Activated naive CD8-positive, alpha-beta T cell treated with anti-CD3 and anti-CD28 coated beads, Interleukin-2, amount 10 ng/mL, durations not matched to agents 7 days and 5 days (primary cell): Measurements from ENCODE around the gene TUBB8B. TPM values are rescaled to one million over a fixed set of nuclear protein-coding genes. Genes with fewer than 3 reads are reported as not detected.
"Not testable (repeated sequence)": the region's sequence is repeated elsewhere in the genome, so short reads cannot be mapped to it uniquely, and the experiment has no call there.

Source experiments
- ATAC-seq: fragments of 150-1000 bp; cut with Tn5 transposase; one replicate; pipeline ENCODE4 v1.10.0; 2021; ENCODE audit warnings: low read depth, moderate library complexity
- POLR2A ChIA-PET: fragments of 350-600 bp; sonication (Branson Sonifier 250); formaldehyde crosslinking; loops from one replicate; lab custom pipeline; 2021; ENCODE audit warnings: antibody characterized with exemption; lab: Charles Lee
- DNase-seq: peaks from one replicate; pipeline ENCODE4 v3.0.0; 2021
- H3K27ac Mint-ChIP-seq: one replicate; pipeline ENCODE4 v1.8.0; 2022; ENCODE audit warnings: mild to moderate bottlenecking, mixed read lengths
- H3K27me3 Mint-ChIP-seq: one replicate; pipeline ENCODE4 v1.8.0; 2022; ENCODE audit warnings: mild to moderate bottlenecking, moderate library complexity, mixed read lengths
- H3K36me3 Mint-ChIP-seq: one replicate; pipeline ENCODE4 v1.8.0; 2021; ENCODE audit warnings: mild to moderate bottlenecking, mixed read lengths
- H3K4me1 Mint-ChIP-seq: one replicate; pipeline ENCODE4 v1.8.0; 2021; ENCODE audit warnings: mixed read lengths
- H3K4me3 Mint-ChIP-seq: one replicate; pipeline ENCODE4 v1.8.0; 2022; ENCODE audit warnings: mild to moderate bottlenecking, moderate library complexity, mixed read lengths
- H3K9me3 Mint-ChIP-seq: one replicate; pipeline ENCODE4 v1.8.0; 2021; ENCODE audit warnings: mixed read lengths
- total RNA-seq, 2 experiments: library from RNA; stranded (reverse); gene quantifications; one replicate each; pipeline ENCODE4 v1.2.3, GENCODE V29; 2021

TUBB8B gene
- total RNA-seq, 2 experiments from 2014 or later, result not detected

- H3K36me3 Mint-ChIP-seq, H3K9me3 Mint-ChIP-seq, H3K4me3 Mint-ChIP-seq, POLR2A ChIA-PET, H3K4me1 Mint-ChIP-seq, H3K27ac Mint-ChIP-seq, DNase-seq, H3K27me3 Mint-ChIP-seq, ATAC-seq: not testable (repeated sequence)
Measured at GRCh38 chr18:75525-76160, 26.2 kb upstream of the TUBB8B start.

- H3K4me3 Mint-ChIP-seq, H3K27me3 Mint-ChIP-seq, POLR2A ChIA-PET, H3K27ac Mint-ChIP-seq, H3K36me3 Mint-ChIP-seq, ATAC-seq, H3K4me1 Mint-ChIP-seq, H3K9me3 Mint-ChIP-seq, DNase-seq: not testable (repeated sequence)
Measured at GRCh38 chr18:73181-73777, 23.9 kb upstream of the TUBB8B start.

GRCh38 chr18:67701-68100 is 18.3 kb upstream of the TUBB8B start:
- H3K27ac Mint-ChIP-seq, ATAC-seq, H3K27me3 Mint-ChIP-seq, DNase-seq, H3K4me1 Mint-ChIP-seq, H3K9me3 Mint-ChIP-seq, H3K4me3 Mint-ChIP-seq, H3K36me3 Mint-ChIP-seq, POLR2A ChIA-PET: not testable (repeated sequence)

- POLR2A ChIA-PET, H3K27me3 Mint-ChIP-seq, H3K36me3 Mint-ChIP-seq, H3K4me3 Mint-ChIP-seq, H3K4me1 Mint-ChIP-seq, DNase-seq, H3K27ac Mint-ChIP-seq, ATAC-seq, H3K9me3 Mint-ChIP-seq: not testable (repeated sequence)
Measured at GRCh38 chr18:64279-64678, 14.9 kb upstream of the TUBB8B start.

- H3K9me3 Mint-ChIP-seq, H3K27me3 Mint-ChIP-seq, H3K27ac Mint-ChIP-seq, H3K36me3 Mint-ChIP-seq, POLR2A ChIA-PET, H3K4me3 Mint-ChIP-seq, DNase-seq, ATAC-seq, H3K4me1 Mint-ChIP-seq: not testable (repeated sequence)
Measured at GRCh38 chr18:63656-64055, 14.2 kb upstream of the TUBB8B start.

GRCh38 chr18:54388-54787 is 5.0 kb upstream of the TUBB8B start:
- DNase-seq, H3K27ac Mint-ChIP-seq, H3K27me3 Mint-ChIP-seq, H3K9me3 Mint-ChIP-seq, ATAC-seq, H3K4me3 Mint-ChIP-seq, POLR2A ChIA-PET, H3K36me3 Mint-ChIP-seq, H3K4me1 Mint-ChIP-seq: not testable (repeated sequence)

- H3K27me3 Mint-ChIP-seq, H3K27ac Mint-ChIP-seq, ATAC-seq, H3K4me1 Mint-ChIP-seq, H3K36me3 Mint-ChIP-seq, DNase-seq, POLR2A ChIA-PET, H3K9me3 Mint-ChIP-seq, H3K4me3 Mint-ChIP-seq: not testable (repeated sequence)
Measured at GRCh38 chr18:48696-49095, 719 bp downstream of the TUBB8B start.

- POLR2A ChIA-PET, H3K4me1 Mint-ChIP-seq, H3K27ac Mint-ChIP-seq, DNase-seq, H3K36me3 Mint-ChIP-seq, H3K9me3 Mint-ChIP-seq, H3K27me3 Mint-ChIP-seq, H3K4me3 Mint-ChIP-seq, ATAC-seq: not testable (repeated sequence)
Measured at GRCh38 chr18:13177-13576, 36.2 kb downstream of the TUBB8B start.

- DNase-seq, H3K9me3 Mint-ChIP-seq, H3K36me3 Mint-ChIP-seq, POLR2A ChIA-PET, H3K4me3 Mint-ChIP-seq, H3K4me1 Mint-ChIP-seq, H3K27me3 Mint-ChIP-seq, ATAC-seq, H3K27ac Mint-ChIP-seq: not testable (repeated sequence)
Measured at GRCh38 chr18:12773-13172, 36.6 kb downstream of the TUBB8B start.

- H3K27me3 Mint-ChIP-seq, H3K4me3 Mint-ChIP-seq, H3K9me3 Mint-ChIP-seq, H3K4me1 Mint-ChIP-seq, POLR2A ChIA-PET, DNase-seq, H3K36me3 Mint-ChIP-seq, ATAC-seq, H3K27ac Mint-ChIP-seq: not testable (repeated sequence)
Measured at GRCh38 chr18:11383-12274, 37.8 kb downstream of the TUBB8B start.

GRCh38 chr18:10624-11184 is 38.7 kb downstream of the TUBB8B start:
- H3K27ac Mint-ChIP-seq, ATAC-seq, H3K4me1 Mint-ChIP-seq, POLR2A ChIA-PET, H3K27me3 Mint-ChIP-seq, DNase-seq, H3K9me3 Mint-ChIP-seq, H3K4me3 Mint-ChIP-seq, H3K36me3 Mint-ChIP-seq: not testable (repeated sequence)

- H3K4me3 Mint-ChIP-seq, POLR2A ChIA-PET, H3K36me3 Mint-ChIP-seq, ATAC-seq, H3K4me1 Mint-ChIP-seq, H3K27me3 Mint-ChIP-seq, DNase-seq, H3K9me3 Mint-ChIP-seq, H3K27ac Mint-ChIP-seq: not testable (repeated sequence)
Measured at GRCh38 chr18:9937-10336, 39.5 kb downstream of the TUBB8B start.
